NCI-H1048 (cell line): Measurements from ENCODE around the gene IL17C.
"Not testable (repeated sequence)": the region's sequence is repeated elsewhere in the genome, so short reads cannot be mapped to it uniquely, and the experiment has no call there.

Experiments
- DNase-seq: peaks from one replicate; lab custom pipeline; 2025; lab: John Stamatoyannopoulos, UW

The IL17C gene

GRCh38 chr16:88638323-88639230, at the start of gene IL17C:
IL17C (plus strand) TSS chr16:88638572; CDS start chr16:88638642, 70 bp downstream.
- DNase-seq = no peak

GRCh38 chr16:88588754-88589153, 49.6 kb upstream of the IL17C start:
- DNase-seq = no peak

- DNase-seq = no peak
Observed at GRCh38 chr16:88589441-88589840, 48.9 kb upstream of the IL17C start.

DNA sequence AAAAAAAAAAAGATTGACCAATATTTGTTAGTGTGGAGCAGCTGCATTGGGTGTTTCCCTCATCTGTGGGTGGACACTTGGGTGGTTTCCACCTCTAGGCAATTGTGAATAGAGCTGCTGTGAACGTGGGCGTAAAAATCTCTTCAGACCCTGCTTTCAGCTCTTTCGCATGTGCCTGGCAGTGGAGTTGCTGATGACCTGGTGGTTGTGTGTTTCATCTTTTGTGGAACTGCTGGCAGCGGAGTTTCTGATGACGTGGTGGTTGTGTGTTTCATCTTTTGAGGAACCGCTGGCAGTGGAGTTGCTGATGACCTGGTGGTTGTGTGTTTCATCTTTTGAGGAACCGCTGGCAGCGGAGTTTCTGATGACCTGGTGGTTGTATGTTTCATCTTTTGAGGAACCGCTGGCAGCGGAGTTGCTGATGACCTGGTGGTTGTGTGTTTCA, 46.8 kb upstream of the IL17C start:
- DNase-seq = no peak

DNA sequence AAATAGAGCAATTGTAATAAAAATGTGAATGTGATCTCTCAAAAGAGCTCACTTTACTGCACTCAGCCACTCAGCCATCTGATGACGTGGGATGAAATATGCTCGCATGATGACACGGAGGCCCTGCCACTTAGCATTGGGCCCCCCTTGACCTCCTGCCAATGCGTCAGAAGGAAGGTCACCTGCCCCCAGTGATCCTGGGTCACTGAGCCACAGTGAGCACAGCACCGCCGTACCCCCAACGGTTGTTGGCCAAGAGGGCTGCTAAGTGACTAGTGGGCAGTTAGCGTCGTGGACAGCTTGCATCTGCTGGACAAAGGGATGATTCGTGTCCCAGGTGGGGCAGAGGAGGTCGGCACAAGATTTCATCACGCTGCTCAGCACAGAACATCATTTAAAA, 45.3 kb upstream of the IL17C start:
- DNase-seq = no peak

GRCh38 chr16:88593489-88593888, 44.9 kb upstream of the IL17C start:
- no peak for DNase-seq

- DNase-seq = no peak
Observed at GRCh38 chr16:88593910-88594309, 44.5 kb upstream of the IL17C start.

DNA sequence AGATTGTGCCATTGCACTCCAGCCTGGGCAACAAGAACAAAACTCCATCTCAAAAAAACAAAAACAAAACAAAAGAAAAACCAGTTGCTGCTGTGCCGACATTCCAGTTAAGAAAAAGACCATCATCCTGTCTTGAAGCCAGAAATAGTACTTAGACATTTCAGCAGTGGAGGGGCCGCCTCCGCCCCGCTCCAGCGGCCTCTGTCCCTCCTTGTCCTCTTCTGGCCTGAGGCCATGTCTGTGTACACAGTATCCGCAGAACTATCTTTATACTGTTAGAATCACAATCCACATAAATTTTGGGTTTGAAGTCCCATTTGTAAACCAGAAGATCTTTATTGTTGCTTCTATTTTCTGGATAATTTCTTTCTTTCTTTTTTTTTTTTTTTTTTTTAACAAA, 43.3 kb upstream of the IL17C start:
- DNase-seq = no peak

DNA sequence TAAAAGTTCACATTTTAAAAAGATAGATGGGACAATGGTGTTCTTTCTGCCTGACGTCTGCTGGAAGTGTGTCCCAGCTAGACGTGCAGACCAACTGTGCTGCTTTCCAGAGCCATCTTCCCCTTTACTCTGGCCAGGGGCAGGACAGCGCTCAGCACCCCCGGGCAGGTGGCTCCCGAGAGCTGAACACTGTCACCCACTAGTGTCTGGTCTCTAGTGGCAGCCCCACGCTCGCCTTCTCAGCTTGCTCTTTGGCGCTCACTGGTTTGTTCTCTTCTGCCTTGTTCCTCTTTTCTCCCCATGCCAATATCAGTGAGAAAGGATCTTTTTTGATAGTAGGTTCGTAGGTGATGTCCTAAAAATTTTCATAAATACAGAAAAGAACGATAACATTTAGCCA, 42.5 kb upstream of the IL17C start:
- no peak for DNase-seq

DNA sequence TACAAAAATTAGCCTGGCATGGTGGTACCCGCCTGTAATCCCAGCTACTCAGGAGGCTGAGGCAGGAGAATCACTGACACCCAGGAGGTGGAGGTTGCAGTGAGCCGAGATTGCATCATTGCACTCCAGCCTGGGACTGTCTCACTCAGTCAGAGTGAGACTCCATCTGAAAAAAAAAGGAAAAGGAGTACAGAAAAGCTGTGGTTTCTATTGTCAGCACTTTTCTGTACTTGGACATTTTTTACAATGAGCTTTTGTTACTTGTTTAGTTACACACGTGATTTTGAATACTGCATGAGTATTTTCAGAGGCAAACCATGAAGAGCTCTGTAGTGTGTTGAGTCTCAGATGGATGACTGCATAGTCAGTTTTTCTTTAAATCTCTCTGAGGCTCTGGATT, 41.9 kb upstream of the IL17C start:
- no peak for DNase-seq

GRCh38 chr16:88597856-88598491, 40.4 kb upstream of the IL17C start:
- no peak for DNase-seq

DNA sequence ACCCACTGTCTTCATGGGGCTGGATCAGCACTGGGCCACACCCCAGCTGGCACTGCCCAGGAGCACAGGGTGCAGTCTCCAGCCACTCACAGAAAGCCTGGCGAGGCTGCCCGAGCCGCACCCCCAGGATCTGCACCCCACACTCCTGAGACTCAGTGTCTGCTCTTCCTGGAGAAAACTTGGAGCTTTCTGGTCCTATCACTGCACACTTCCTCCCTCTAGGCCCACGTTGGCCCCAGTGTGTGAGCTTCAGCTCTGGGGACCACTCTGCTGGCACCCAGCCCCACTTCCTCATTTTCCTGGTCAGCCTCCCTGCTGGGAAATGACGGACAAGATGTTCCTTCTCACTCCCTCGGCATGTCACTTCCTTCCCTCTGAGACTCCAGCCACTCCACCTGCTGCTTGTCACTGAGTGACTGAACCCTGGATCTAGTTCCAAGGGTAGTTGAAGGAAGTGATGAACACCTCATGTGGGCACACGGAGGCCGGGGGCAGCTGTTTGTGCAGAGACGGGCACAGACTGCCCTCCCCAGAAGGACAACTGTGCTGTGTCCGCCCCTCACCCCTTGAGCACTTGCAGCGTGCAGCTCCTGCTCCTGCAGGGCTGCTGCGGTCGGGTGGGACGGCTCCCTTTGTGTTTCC, 39.2 kb upstream of the IL17C start:
- no peak for DNase-seq

- DNase-seq = no peak
Observed at GRCh38 chr16:88599825-88600538, 38.4 kb upstream of the IL17C start.

DNA sequence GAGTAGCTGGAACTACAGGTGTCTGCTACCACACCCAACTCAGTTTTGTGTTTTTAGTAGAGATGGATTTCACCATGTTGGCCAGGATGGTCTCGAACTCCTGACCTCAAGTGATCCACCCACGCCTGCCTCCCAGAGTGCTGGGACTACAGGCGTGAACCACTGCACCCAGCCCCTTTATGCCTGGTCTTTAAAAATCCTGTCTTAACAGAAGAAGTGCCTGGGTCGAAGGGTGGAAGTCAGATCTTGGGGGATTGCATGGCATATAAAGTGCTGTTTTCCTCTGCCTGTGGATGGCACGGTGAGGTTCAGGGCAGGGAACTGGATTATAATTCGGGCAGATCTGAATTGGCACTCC, 37.9 kb upstream of the IL17C start:
- no peak for DNase-seq

- no peak for DNase-seq
Observed at GRCh38 chr16:88601313-88602036, 36.9 kb upstream of the IL17C start.

- no peak for DNase-seq
Observed at GRCh38 chr16:88602091-88602490, 36.3 kb upstream of the IL17C start.

DNA sequence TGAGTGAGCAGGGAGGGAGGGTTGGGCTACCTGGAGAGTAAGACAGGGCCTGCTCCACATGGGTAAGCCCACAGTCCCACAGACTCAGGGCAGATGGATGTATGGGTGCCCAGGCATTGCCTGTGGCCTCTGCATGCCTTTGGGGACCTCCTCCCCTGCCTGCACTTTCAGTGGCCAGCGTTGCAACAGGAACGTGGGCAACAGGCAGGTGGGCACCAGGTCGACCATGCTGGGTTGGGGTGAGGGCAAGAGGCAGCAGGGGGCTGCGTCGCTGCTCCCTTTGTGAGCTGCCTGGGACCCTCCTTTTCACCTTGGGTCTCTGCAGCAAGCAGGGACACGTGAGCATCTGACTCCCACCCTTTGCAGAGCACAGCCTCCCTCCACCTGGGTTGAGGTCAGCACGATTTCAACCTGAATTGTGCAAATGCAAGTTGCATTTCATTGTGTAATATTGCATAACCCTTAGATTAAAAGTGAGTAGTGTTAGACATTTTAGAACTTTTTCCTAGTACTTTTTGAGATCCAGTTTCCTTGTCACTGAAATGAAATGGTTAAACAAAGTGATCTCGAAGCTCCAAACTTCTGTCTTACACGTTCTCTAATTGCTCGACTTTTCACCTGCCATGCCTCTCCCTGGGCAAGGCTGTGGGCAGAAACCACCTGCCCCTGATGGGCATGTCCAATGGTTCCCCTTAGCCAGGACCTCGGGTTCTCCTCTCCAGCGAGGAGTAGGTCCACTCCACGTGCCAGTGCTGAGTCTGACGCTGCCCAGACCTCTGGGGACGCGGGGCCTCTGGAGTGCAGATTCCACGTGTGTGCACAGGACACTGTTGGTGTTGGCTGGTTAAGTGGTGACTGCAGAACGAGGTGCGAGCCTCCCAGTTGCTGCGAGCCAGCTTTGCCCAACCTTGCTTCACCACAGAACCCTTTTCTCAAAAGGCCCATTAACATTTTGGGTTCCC, 32.9 kb upstream of the IL17C start:
- DNase-seq = no peak

DNA sequence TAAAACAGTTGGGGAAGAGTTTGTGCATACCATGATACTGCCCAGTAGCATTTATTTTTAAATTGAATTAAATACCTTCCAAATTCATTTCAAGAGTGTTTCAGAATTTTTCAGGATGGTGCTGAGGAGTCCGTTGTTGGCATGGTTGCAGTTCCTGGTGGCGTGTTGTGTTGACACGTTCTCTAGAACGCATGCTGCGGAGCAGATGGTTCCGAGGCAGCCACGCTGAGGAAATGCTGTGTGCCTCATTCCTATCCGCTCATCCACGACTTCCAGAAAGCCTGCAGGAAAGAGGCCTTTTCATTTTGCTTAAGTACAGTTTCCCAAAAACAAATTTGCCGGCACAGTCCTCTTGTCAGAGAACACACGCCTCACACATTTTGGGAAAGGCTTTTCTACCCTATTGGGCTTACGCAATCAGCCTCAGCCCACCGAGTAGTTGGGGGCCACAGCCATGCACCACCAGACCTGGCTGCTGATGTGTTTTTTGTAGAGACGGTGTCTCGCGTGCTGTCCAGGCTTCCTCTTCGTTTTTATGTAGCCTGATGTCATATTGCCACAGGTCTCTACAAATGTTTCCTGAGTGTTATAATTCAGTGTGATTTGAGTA, 32.1 kb upstream of the IL17C start:
- DNase-seq = no peak

DNA sequence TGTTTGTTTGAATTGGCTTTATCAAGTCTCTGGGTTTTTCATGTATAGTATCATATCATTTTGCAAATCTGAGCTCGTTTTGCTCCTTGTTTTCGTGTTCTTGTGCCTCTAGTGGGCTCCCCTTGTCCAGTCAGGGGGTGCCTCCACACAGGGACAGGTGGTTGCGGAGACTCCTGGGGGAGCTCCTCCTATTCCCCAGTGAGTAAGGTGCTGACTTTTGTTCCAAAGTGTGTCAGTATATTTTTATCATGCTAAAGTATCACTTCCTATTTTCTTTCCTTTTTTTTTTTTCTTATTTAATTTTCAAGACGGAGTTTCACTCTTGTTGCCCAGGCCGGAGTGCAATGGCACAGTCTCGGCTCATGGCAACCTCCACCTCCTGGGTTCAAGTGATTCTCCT, 30.3 kb upstream of the IL17C start:
- no peak for DNase-seq

GRCh38 chr16:88609426-88609825, 28.9 kb upstream of the IL17C start:
- not testable (repeated sequence) for DNase-seq
